GF-D8 (cell line): ENCODE measurements around the gene TMEM156.
A peak's percentile ranks its signal among the peaks of the same experiment; 100 is the strongest.

Experiments
- DNase-seq: peaks from one replicate; lab custom pipeline; 2025; lab: John Stamatoyannopoulos, UW

TMEM156 gene

GRCh38 chr4:39032218-39033085 lies at the start of gene TMEM156:
TMEM156 (minus strand) TSS chr4:39032409; CDS start chr4:39032313, 96 bp downstream.
- DNase-seq, result peak; percentile 82

GRCh38 chr4:39078829-39079228 lies 46.6 kb upstream of the TMEM156 start:
- DNase-seq, result no peak

GRCh38 chr4:39068907-39069306 lies 36.7 kb upstream of the TMEM156 start:
- no peak for DNase-seq

DNA sequence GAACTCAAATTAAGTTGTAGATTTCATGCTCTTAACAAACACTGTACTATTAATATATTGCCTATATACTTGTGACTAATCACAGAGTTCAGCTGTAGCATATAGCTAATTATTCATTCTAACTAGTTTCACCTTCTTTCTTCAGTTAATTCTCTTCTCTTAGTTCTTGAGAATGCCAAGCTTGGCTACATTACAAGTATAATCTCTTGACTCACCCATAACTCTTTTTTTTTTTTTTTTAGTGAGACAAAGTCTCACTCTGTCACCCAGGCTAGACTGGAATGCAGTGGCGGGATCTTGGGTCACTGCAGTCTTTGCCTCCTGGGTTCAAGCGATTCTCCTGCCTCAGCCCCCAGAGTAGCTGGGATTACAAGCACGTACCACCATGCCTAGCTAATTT lies 35.2 kb upstream of the TMEM156 start:
- no peak for DNase-seq

DNA sequence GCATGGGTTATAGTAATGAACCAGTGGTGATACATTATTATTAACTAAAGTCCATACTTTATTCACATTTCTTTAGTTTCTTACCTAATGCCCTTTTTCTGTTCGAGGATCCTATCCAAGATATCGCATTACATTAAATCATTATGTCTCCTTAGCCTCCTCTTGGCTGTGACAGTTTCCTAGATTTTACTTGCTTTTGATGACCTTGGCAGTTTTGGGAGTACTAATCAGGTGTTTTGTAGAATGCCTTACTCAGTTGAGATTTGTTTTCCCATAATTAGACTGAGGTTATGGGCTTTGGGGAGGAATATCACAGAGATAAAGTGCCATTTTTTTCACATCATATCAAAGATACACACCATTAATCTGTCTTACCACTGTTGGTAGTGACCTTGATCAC lies 34.8 kb upstream of the TMEM156 start:
- DNase-seq, result no peak

DNA sequence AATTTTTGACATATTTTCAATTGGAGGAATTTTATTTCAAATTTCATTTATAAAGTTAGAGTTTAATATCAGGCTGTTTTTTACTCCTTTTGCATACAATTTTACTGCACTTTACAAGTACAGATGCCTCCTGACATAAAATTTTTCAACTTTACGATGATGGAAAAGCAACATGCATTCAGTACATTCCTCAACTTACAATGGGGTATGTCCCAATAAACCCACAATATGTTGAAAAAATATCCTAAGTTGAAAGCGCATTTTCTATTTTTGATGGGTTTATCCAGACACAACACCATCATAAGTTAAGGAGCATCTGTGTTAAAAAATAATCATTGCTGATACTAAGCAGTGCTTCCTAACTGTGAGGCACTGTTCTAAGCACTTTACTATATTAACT lies 34.2 kb upstream of the TMEM156 start:
- DNase-seq, result no peak

DNA sequence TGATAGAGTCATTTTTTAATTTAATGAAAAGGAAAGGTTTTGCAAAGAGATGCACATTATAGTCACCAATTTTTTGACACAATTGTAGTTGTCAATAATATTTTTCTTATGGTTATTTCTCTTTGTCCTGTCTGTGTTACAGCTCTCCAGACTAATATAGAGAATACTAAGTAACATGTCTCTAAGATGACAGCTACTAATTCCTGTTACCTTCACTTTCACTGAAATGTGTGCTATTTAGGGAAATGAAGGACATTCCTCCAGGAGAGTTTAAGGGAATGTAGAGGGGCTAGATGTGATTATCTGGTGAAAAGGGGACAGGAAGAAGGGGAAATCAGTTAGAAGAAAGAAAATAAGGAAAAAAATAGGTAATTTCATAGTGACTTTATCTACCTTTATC lies 31.2 kb upstream of the TMEM156 start:
- DNase-seq, result no peak

DNA sequence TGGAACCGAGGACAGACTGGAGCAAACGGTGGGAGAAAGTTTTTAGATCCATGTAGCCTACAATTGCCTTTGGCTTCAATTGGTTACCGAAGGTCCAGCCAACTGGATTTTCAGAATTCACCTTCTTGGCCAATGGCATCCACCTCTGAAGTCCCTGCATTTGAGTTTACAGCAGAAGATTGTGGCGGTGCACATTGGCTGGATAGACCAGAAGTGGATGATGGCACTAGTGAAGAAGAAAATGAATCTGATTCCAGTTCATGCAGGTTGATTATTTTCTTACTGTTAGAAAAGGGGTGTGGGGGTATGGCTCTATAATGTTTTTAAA lies 30.5 kb upstream of the TMEM156 start:
- DNase-seq, result no peak

GRCh38 chr4:39062094-39062769 lies 30.0 kb upstream of the TMEM156 start, which contains the start of gene KLHL5:
KLHL5 (plus strand) TSS chr4:39062232; CDS start chr4:39062653, 421 bp downstream.
- DNase-seq, result no peak

DNA sequence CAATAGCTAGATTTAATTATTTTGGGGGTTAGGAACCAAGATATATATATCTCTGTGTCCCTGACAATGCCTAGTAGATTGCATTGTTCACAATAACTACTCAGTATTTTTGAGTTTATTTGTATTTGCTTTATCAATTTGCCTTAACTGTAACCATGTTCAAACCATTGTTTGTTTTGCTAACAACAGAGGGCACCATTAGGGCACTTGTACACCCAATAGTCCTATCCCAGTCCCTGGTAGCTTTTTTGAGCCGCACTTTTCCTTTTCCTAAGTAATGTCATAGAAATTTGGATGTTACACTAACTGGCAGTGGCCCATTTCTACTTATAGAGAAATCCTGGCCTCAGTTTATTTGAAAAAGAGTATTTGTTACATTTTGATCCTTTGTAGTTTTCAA lies 29.2 kb upstream of the TMEM156 start:
- no peak for DNase-seq

DNA sequence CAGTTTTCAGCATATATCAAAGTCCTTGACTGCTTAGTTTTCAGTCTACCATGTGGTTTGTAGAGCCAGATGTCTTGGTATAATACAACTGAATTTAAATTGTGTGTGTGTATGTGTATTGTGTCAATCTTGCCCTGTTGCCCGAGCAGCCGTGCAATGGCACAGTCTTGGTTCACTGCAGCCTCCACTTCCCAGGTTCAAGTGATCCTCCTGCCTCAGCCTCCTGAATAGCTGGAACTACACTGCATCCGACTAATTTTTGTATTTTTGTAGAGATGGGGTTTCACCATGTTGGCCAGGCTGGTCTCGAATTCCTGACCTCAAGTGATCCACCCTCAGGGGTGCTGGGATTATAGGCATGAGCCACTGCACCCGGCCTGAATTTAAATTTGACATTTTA lies 23.8 kb upstream of the TMEM156 start:
- DNase-seq, result no peak

DNA sequence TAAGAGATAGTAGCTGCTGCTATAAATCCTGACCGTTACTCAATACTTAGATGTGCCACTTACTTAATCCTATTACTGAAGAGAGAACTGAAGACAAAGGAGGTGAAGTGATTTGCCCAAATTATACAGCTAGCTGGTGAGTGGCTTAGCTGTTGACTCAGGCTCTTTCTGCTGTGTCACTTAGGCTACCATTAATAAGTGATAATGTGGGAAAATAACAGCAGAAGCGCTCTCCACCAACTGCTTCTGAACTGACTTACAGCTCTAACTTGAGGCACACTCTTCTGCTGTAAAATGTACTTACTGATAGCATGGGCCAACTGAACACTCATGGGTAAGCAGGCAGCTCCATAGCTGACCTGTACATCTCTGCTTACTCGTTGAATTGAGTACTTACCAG lies 22.3 kb upstream of the TMEM156 start:
- no peak for DNase-seq

DNA sequence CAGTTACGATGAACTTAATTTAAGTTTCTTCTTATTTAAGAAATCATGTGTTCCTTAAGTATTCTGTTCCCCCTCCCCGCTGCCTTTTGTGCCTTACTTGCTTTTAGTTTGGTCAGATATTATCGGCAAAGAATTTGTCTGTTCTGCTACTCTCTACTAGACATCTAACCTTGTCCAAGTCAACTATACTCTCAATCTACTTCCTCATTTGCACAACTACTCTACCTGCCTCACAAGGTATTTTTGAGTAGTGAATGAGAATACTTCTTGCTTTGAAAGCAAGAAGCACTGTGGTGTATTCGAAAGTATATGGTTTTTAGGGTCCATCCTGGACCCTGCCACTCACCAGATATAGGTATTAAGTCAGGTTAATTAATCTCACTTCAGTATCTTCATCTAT lies 21.8 kb upstream of the TMEM156 start:
- DNase-seq, result no peak

DNA sequence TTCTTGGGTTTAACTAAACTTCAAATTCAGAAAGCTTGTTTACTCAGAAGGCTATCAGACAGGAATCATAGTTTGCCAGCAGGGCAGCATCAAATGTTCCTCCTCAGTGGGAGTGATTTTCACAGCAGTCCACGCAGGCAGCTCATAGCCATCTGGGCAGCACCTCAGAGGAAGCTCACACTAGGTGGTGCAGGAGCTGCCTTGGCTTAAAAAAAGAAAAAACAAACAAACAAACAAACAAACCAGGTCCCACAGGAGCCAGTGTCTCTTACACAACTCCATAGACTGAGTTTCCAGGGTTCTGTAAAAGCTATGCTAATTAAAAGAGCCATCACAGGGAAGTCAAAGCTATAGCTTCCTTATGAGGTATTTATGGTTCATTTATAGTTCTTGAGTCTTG lies 19.3 kb upstream of the TMEM156 start:
- DNase-seq, result no peak

DNA sequence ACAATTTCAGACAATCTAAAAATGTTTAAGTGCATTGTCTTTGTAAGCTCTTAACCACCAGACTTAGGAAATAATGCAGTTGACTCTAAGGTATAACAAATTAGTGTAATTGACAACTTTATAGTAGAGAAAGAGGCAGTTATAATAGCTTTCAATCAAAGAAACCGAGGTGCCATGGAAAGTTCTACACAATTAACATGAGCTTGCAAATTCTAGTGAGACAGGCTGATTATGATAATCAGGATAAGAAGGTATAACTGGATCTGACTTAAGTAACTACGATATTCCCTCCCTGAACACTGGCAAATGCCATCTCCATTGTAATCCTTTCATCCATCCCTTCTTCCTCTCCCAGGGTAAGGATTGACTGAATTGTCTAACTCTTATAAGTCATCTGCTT lies 18.4 kb upstream of the TMEM156 start:
- no peak for DNase-seq

DNA sequence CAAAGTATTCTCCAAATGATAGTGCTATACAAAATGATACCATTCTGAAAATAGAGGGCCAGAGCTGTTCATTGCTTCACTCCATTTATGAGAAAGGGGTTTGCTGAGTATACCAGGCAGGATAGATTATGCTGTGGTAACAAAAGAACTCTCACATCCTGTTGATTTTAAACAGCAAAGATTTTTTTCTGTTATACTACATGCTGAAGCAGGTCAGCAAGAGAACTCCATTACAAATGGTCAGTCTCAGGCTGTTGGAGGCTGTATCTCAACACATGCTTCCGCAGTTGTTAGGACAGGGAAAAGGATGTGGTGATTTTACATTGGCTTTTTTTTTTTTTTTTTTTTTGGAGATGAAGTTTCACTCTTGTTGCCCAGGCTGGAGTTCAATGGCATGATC lies 16.1 kb upstream of the TMEM156 start:
- no peak for DNase-seq

GRCh38 chr4:39047681-39048080 lies 15.5 kb upstream of the TMEM156 start:
- no peak for DNase-seq

DNA sequence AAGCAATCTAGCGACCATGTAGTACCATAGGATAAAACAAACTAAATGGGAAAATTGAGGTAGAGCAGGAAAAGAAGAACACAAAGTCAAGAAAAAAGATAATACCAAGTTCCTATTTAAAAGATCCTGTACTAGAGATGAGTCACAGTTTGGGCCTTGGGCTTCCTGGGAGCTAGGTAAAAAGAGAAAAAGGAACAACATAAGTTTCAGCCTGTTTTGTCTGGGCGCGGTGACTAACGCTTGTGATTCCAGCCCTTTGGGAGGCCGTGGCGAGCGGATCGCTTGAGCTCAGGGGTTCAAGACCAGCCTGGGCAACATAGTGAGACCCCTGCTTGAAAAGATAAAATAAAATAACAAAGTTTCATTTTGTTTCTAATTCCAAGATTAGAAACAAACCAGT lies 14.0 kb upstream of the TMEM156 start:
- DNase-seq, result no peak

- DNase-seq, result no peak
These were observed 13.6 kb upstream of the TMEM156 start for GRCh38 chr4:39045827-39046221.

DNA sequence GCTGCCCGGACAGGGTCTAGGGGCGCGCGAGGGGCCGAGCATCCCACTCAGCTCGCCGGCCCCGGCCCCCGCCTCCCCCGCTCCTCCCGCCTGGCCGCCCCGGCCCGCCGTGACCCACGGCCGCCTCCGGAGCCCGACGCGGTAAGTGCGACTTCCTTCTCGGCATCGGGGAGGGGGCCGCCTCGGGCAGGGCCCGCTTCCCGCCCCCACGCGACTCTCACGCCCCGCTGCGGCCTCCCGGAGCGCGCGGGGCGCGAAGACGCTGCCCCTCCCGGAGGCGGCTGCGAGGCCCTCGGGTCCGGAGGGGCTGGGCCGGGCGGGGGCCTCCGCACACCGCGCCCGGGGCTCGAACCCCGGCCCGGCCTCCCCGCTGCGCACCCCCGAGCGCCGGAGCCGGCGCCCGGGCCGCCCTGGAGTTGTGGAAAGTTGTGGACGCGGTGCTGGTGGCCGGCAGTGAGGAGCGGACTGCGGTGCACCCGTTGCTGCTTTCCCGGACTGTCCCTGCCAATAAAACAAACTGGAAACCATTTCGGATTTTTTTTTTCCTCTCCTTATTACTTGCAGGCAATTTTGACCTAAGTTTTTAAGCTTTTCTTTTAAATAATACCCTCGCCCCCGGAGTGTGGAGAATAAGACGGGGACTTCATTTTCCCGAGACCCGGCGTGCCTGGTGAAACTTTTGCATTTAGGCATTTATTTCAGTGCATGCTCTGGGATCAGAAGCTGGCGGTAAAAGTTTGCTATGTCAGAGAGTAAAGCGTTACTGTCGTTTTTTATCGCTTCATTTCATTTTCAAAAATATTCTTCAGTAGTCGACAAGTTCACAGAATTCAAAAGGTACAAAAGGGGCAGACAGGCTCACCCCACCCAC lies 13.0 kb upstream of the TMEM156 start:
- no peak for DNase-seq

GRCh38 chr4:39044364-39044955 lies 12.3 kb upstream of the TMEM156 start:
- no peak for DNase-seq

GRCh38 chr4:39043861-39044363 lies 11.7 kb upstream of the TMEM156 start:
- DNase-seq, result no peak
